A549 (cell line): ENCODE results near the gene GRK5. TPM values are rescaled to one million over a fixed set of nuclear protein-coding genes. Genes with fewer than 3 reads are reported as not detected.

ENCODE experiments used
- ATAC-seq, 2 experiments: fragments of 200-7000 bp in 1 of 2; fragments of >200 bp in 1 of 2; cut with Nextera tagmentation in 1 of 2; cut with Tn5 transposase in 1 of 2; 3 replicates each; pipeline versions ENCODE4 v1.8.0 to v1.9.1; 2018 to 2020; ENCODE audit warnings: mild to moderate bottlenecking in 1 of 2, moderate library complexity in 1 of 2
- CTCF ChIA-PET: fragments of 300-600 bp; sonication (Branson Sonifier 250); formaldehyde crosslinking; extraction: SDS; loops from one replicate; lab custom pipeline; 2021; ENCODE audit warnings: antibody characterized with exemption, inconsistent platforms; lab: Yijun Ruan, JAX
- POLR2A ChIA-PET: fragments of 350-600 bp; formaldehyde crosslinking; extraction: SDS; loops from one replicate; lab custom pipeline; 2021; ENCODE audit warnings: antibody characterized with exemption, inconsistent platforms; lab: Yijun Ruan, JAX
- DNase-seq, 2 experiments: peaks; one replicate each; pipeline versions ENCODE4 v3.0.0 to v3.0.0-alpha.2; 2011 to 2016; ENCODE audit warnings: low read depth in 1 of 2, low spot score in 1 of 2
- FAIRE-seq: peaks from 2 replicates; lab custom pipeline; 2011; peaks lifted over from hg19 to GRCh38; lab: Jason Lieb, UNC
- H3K27ac ChIP-seq, 2 experiments: fragments of >200 bp; sonication (Bioruptor Twin); formaldehyde crosslinking; 3 replicates each; pipeline ENCODE4 v1.5.1; 2016 to 2017
- H3K4me1 ChIP-seq: fragments of >200 bp; sonication (Bioruptor Twin); formaldehyde crosslinking; 3 replicates; pipeline ENCODE4 v1.6.1; 2016
- H3K4me2 ChIP-seq: fragments of >200 bp; sonication (Bioruptor Twin); formaldehyde crosslinking; 3 replicates; pipeline ENCODE4 v1.6.1; 2016
- H3K4me3 ChIP-seq: fragments of >200 bp; sonication (Bioruptor Twin); formaldehyde crosslinking; 3 replicates; pipeline ENCODE4 v1.5.1; 2016
- H3K9me3 ChIP-seq: fragments of >200 bp; sonication (Bioruptor Twin); formaldehyde crosslinking; 3 replicates; pipeline ENCODE4 v1.6.1; 2016
- CBX8 ChIP-seq: fragments of 200-600 bp; sonication (generic); IDR thresholded peaks from 2 replicates; pipeline ENCODE4 v1.6.1; 2016
- CHD4 ChIP-seq: fragments of 200-600 bp; sonication (generic); IDR thresholded peaks from 2 replicates; pipeline ENCODE4 v1.6.1; 2016; ENCODE audit warnings: antibody characterized with exemption, mild to moderate bottlenecking, borderline replicate concordance
- EHMT2 ChIP-seq: fragments of 200-600 bp; sonication (generic); IDR thresholded peaks from 2 replicates; pipeline ENCODE4 v1.6.1; 2016; ENCODE audit warnings: antibody characterized with exemption, low read depth, mild to moderate bottlenecking, moderate library complexity
- EP300 ChIP-seq, 2 experiments: fragments of >200 bp; sonication (Bioruptor Twin); formaldehyde crosslinking; IDR thresholded peaks; 2 replicates in 1 of 2; 3 replicates in 1 of 2; pipeline ENCODE4 v1.6.1; 2016 to 2017
- ESRRA ChIP-seq: fragments of 150-350 bp; IDR thresholded peaks from 2 replicates; pipeline ENCODE4 v1.6.1; 2014; ENCODE audit warnings: mild to moderate bottlenecking, low read length, borderline replicate concordance
- FOSB ChIP-seq: fragments of 250-450 bp; sonication (Bioruptor Pico); IDR thresholded peaks from 2 replicates; pipeline ENCODE4 v1.5.0; 2020; ENCODE audit warnings: mild to moderate bottlenecking, moderate library complexity
- GATA3 ChIP-seq: IDR thresholded peaks from 2 replicates; pipeline ENCODE4 v1.6.1; 2012; ENCODE audit warnings: borderline replicate concordance
- HEYL ChIP-seq: fragments of 250-450 bp; sonication (Bioruptor Pico); IDR thresholded peaks from 2 replicates; pipeline ENCODE4 v1.8.0; 2021; ENCODE audit warnings: mild to moderate bottlenecking, moderate library complexity
- HOXB13 ChIP-seq: fragments of 250-450 bp; sonication (Bioruptor Pico); IDR thresholded peaks from 2 replicates; pipeline ENCODE4 v1.5.0; 2020; ENCODE audit warnings: low read depth, mild to moderate bottlenecking, moderate library complexity
- HOXB5 ChIP-seq: fragments of 250-450 bp; sonication (Bioruptor Pico); IDR thresholded peaks from 2 replicates; pipeline ENCODE4 v1.5.0; 2020; ENCODE audit warnings: mild to moderate bottlenecking, moderate library complexity
- JUN ChIP-seq, 2 experiments: fragments of >200 bp; sonication (Bioruptor Twin); formaldehyde crosslinking; IDR thresholded peaks; 2 replicates in 1 of 2; 3 replicates in 1 of 2; pipeline ENCODE4 v1.6.1; 2016 to 2017
- JUNB ChIP-seq: fragments of >200 bp; sonication (Bioruptor Twin); formaldehyde crosslinking; IDR thresholded peaks from 2 replicates; pipeline ENCODE4 v1.6.1; 2016
- KDM5A ChIP-seq: fragments of 200-600 bp; sonication (generic); IDR thresholded peaks from 2 replicates; pipeline ENCODE4 v1.6.1; 2016; ENCODE audit warnings: antibody characterized with exemption, mild to moderate bottlenecking
- NFE2L2 ChIP-seq: fragments of 150-350 bp; conservative IDR thresholded peaks from 2 replicates; pipeline ENCODE4 v1.6.1; 2014; ENCODE audit warnings: low read length
- PBX3 ChIP-seq: IDR thresholded peaks from 2 replicates; pipeline ENCODE4 v1.6.1; 2012
- POLR2A ChIP-seq: IDR thresholded peaks from 2 replicates; pipeline ENCODE4 v1.6.1; 2012; ENCODE audit warnings: mild to moderate bottlenecking, low read length
- POLR2AphosphoS2 ChIP-seq: conservative IDR thresholded peaks from 2 replicates; pipeline ENCODE4 v1.6.1; 2012; ENCODE audit warnings: low read length, improper control_type of control experiment, inconsistent platforms
- RARB ChIP-seq: fragments of 250-450 bp; sonication (Bioruptor Pico); IDR thresholded peaks from 2 replicates; pipeline ENCODE4 v1.8.0; 2021; ENCODE audit warnings: mild to moderate bottlenecking, moderate library complexity
- RCOR1 ChIP-seq: fragments of 150-350 bp; IDR thresholded peaks from 2 replicates; pipeline ENCODE4 v1.6.1; 2014; ENCODE audit warnings: antibody characterized with exemption, low read length, low read depth
- SMC3 ChIP-seq: fragments of >200 bp; sonication (Bioruptor Twin); formaldehyde crosslinking; IDR thresholded peaks from 3 replicates; pipeline ENCODE4 v1.6.1; 2018; ENCODE audit warnings: inconsistent platforms
- SREBF2 ChIP-seq: fragments of 450-650 bp; IDR thresholded peaks from 2 replicates; pipeline ENCODE4 v1.6.1; 2014; ENCODE audit warnings: mild to moderate bottlenecking, moderate library complexity
- TFCP2L1 ChIP-seq: fragments of 250-450 bp; sonication (Bioruptor Pico); IDR thresholded peaks from 2 replicates; pipeline ENCODE4 v1.5.0; 2021; ENCODE audit warnings: mild to moderate bottlenecking
- ZFP36 ChIP-seq: fragments of 450-650 bp; IDR thresholded peaks from 2 replicates; pipeline ENCODE4 v1.6.1; 2014; ENCODE audit warnings: borderline replicate concordance; ENCODE audit not compliant: partially characterized antibody
- ZNF302 ChIP-seq: fragments of 250-450 bp; sonication (Bioruptor Pico); IDR thresholded peaks from 2 replicates; pipeline ENCODE4 v1.9.0; 2021; ENCODE audit warnings: inconsistent platforms, mild to moderate bottlenecking, moderate library complexity
- ZSCAN20 ChIP-seq: fragments of 250-450 bp; sonication (Bioruptor Pico); IDR thresholded peaks from 2 replicates; pipeline ENCODE4 v1.8.0; 2022; ENCODE audit warnings: mild to moderate bottlenecking, moderate library complexity
- whole genome bisulfite sequencing: methylation state at CpG from one replicate; pipeline ENCODE4 v1.1.6; 2017; ENCODE audit errors: missing lambda C conversion rate; 5-methylcytosine and 5-hydroxymethylcytosine counted together
- polyA plus RNA-seq, 4 experiments: library from polyadenylated mRNA; depleted of rRNA in 3 of 4; stranded (reverse); fragments of >200 nt; fragmentation: RNase III in 1 of 4; extraction: RNeasy Plus Mini Kit Qiagen cat#74134 plus additional on column Dnase treatment in 1 of 4; gene quantifications; 2 replicates in 3 of 4; 3 replicates in 1 of 4; pipeline ENCODE4 v1.2.3, GENCODE V29; 2011 to 2017

Gene GRK5
- polyA plus RNA-seq, 2 of the 4 experiments (the other 2 are of a cell fraction) = 5.0 to 7.9 TPM

GRCh38 chr10:119359025-119359424 lies 151.7 kb downstream of the GRK5 start:
- no peak for DNase-seq
- ChIA-PET CTCF (interaction anchor here (1.3 kb wide), 1 partner anchor 23 kb away, joined by 3 read pairs; no protein-coding TSS in a partner anchor), POLR2A (no interaction called here)
- Histone ChIP-seq H3K4me3 (no peak overlapping the region), H3K4me2 (no peak overlapping the region), H3K9me3 (peaks cover 21% of the 10 kb centered on the region), H3K27ac (no peak overlapping the region), H3K4me1 (0 out of 3 replicates have a peak, but pooled peaks cover 4% of the 10 kb centered on the region)
- TF ChIP-seq SREBF2 = no peak
- TF ChIP-seq ZFP36 = peak; percentile 60
- ATAC-seq = no peak
- WGBS = 95% methylated on average over 4 of the region's 4 CpGs
- no peak for FAIRE-seq

- POLR2A ChIA-PET = no interaction called here
- DNase-seq (peak; percentile 18 to 39), FAIRE-seq (no peak), ATAC-seq (peak; percentile 46 to 69)
- Histone ChIP-seq H3K4me1 (0 out of 3 replicates have a peak, but pooled peaks cover 4% of the 10 kb centered on the region), H3K9me3 (peaks cover 18% of the 10 kb centered on the region), H3K4me2 (no peak overlapping the region), H3K4me3 (no peak overlapping the region), H3K27ac (no peak overlapping the region)
- TF ChIP-seq GATA3 = no peak
- TF ChIP-seq TFCP2L1 (CRISPR knock-in tag) = no peak
- no peak for TF ChIP-seq CHD4
- TF ChIP-seq KDM5A = no peak
- no peak for TF ChIP-seq CBX8
- no peak for TF ChIP-seq POLR2AphosphoS2
- no peak for TF ChIP-seq ZFP36
- TF ChIP-seq EHMT2 = no peak
- TF ChIP-seq HOXB13 (CRISPR knock-in tag) = no peak
- TF ChIP-seq ZSCAN20 (CRISPR knock-in tag) = no peak
- TF ChIP-seq FOSB (CRISPR knock-in tag) = no peak
- TF ChIP-seq NFE2L2 = no peak
- TF ChIP-seq ESRRA = no peak
- TF ChIP-seq JUNB = no peak
- TF ChIP-seq POLR2A = no peak
- no peak for TF ChIP-seq HEYL (CRISPR knock-in tag)
- 88% methylated on average over 11 of the region's 11 CpGs for WGBS
- CTCF ChIA-PET = no interaction called here
Observed at GRCh38 chr10:119360181-119360921, 153.0 kb downstream of the GRK5 start.

GRCh38 chr10:119361037-119361436 lies 153.7 kb downstream of the GRK5 start:
- DNase-seq (no peak), ATAC-seq (peak in 1 of 2 experiments; percentile 13; a peak in 2 of 6 replicates), FAIRE-seq (no peak)
- POLR2A ChIA-PET = no interaction called here
- no peak overlapping the region for H3K4me3 ChIP-seq
- H3K4me2 ChIP-seq = no peak overlapping the region
- CTCF ChIA-PET = no interaction called here
- TF ChIP-seq ZNF302 (CRISPR knock-in tag) = no peak
- TF ChIP-seq PBX3 = no peak
- no peak for TF ChIP-seq SMC3
- no peak for TF ChIP-seq HOXB5
- no peak for TF ChIP-seq JUNB
- no peak for TF ChIP-seq RCOR1
- TF ChIP-seq JUN (IDR thresholded peaks at IDR 0.05) = no peak
- no peak for TF ChIP-seq GATA3
- TF ChIP-seq RARB (CRISPR knock-in tag) = no peak
- no peak for TF ChIP-seq EP300 (IDR thresholded peaks at IDR 0.05)
- TF ChIP-seq, all 56 proteins: peak for 0
- Histone ChIP-seq H3K9me3 (peaks cover 11% of the 10 kb centered on the region), H3K27ac (no peak overlapping the region), H3K4me1 (0 out of 3 replicates have a peak, but pooled peaks cover 4% of the 10 kb centered on the region)
- WGBS = 95% methylated on average over 10 of the region's 10 CpGs
